ENCODE results near the gene AURKB.

AURKB gene

GRCh38 chr17:8160741-8161221, 49.6 kb downstream of the AURKB start:
- DNase-seq: peak; percentile 41

GRCh38 chr17:8160224-8160577, 50.2 kb downstream of the AURKB start:
- DNase-seq: no peak

- DNase-seq: no peak
Measured at GRCh38 chr17:8159459-8160223, 50.7 kb downstream of the AURKB start.

- DNase-seq: no peak
Measured at GRCh38 chr17:8159032-8159400, 51.4 kb downstream of the AURKB start.

- DNase-seq: peak; percentile 93
Measured at GRCh38 chr17:8158267-8159031, 51.9 kb downstream of the AURKB start.

- DNase-seq: peak; percentile 100
Measured at GRCh38 chr17:8156246-8156992, 54.0 kb downstream of the AURKB start.

GRCh38 chr17:8155996-8156245, 54.5 kb downstream of the AURKB start:
- no peak for DNase-seq

GRCh38 chr17:8155231-8155995, 55.0 kb downstream of the AURKB start:
- DNase-seq: no peak
